Upper lobe of right lung (tissue), 1 donor: ENCODE measurements around the gene SPATA31A5. TPM values are rescaled to one million over a fixed set of nuclear protein-coding genes. Genes with fewer than 3 reads are reported as not detected.
"Not testable (repeated sequence)": the region's sequence is repeated elsewhere in the genome, so short reads cannot be mapped to it uniquely, and the experiment has no call there.

Source experiments
- ATAC-seq: fragments of 200-7000 bp; cut with Tn5 transposase; one replicate; pipeline ENCODE4 v1.9.1; 2020; ENCODE audit warnings: mild to moderate bottlenecking, moderate library complexity
- DNase-seq: peaks from one replicate; pipeline ENCODE4 v3.0.0-alpha.2; 2020
- H3K27ac ChIP-seq: fragments of 200-600 bp; one replicate; pipeline ENCODE4 v1.8.0; 2022
- H3K27me3 ChIP-seq: fragments of 200-600 bp; one replicate; pipeline ENCODE4 v1.8.0; 2022; ENCODE audit warnings: mild to moderate bottlenecking
- H3K36me3 ChIP-seq: fragments of 200-600 bp; one replicate; pipeline ENCODE4 v1.8.0; 2022
- H3K4me1 ChIP-seq: fragments of 200-600 bp; one replicate; pipeline ENCODE4 v1.8.0; 2022
- H3K4me3 ChIP-seq: fragments of 200-600 bp; one replicate; pipeline ENCODE4 v1.8.0; 2022; ENCODE audit warnings: mild to moderate bottlenecking
- H3K9me3 ChIP-seq: fragments of 200-600 bp; one replicate; pipeline ENCODE4 v1.8.0; 2022
- intact Hi-C: fragments of 100-400 bp; cut with DNase I; formaldehyde crosslinking; loops from one replicate; pipeline ENCODE4 v1.11.0; 2022
- long read RNA-seq: library from polyadenylated mRNA; unstranded; transcript quantifications from one replicate; pipeline ENCODE4 v2.0.0, GENCODE V29; 2021
- total RNA-seq: library from RNA; stranded (reverse); fragmentation: NEBNext Ultra II Directional; extraction: Animal tissue kit (Norgen Biotek cat#: 25700); gene quantifications from one replicate; pipeline ENCODE4 v1.2.1, GENCODE V29; 2021
- donor health status: DM: no; HTN: yes; CAD: no; lungs with severe emphysema.

Gene SPATA31A5
- total RNA-seq = not detected
- long read RNA-seq = 0 reads

DNA sequence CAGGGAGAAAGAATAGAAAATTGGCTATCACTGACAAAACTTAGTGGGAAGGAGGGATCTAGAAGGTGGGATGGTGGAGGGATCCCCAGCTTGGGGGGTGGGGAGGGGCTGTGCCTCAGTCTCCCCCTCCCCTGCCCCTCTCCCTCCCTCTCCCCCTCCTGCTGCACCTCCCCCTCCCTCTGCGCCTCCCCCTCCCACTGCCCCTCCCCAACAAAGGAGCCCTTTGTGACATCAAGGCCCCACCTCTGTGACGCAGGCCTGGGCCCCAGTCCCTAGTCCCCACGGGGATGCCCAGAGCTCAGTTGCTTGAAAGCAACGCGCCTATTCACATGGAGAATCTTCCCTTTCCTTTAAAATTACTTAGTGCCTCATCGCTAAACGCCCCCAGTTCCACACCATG lies at the start of gene SPATA31A5:
Gene SPATA31A5, plus strand, starts transcription at position 301 of the 400 bp plus-strand sequence. Its CDS starts 29 bp downstream, at position 330.
- H3K27ac ChIP-seq, ATAC-seq, H3K4me1 ChIP-seq, DNase-seq, H3K36me3 ChIP-seq, intact Hi-C loops, H3K4me3 ChIP-seq, H3K27me3 ChIP-seq, H3K9me3 ChIP-seq: not testable (repeated sequence)

DNA sequence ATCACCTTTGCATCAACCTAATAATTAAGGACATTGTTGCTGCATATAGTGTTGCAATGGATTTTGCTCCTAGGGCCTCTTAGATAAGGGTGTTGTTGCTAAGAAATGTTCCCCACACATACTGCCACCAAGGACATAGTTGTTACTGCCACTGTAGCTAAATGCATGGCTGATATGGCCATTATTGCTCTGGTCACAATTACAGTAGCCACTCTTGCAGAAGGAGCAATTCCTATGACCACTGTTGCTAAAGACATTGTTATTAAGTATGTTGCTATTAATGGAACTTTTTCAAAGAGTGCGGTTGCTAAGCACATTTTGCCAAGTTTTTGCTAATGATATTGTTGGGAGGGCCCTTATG lies 48.8 kb downstream of the SPATA31A5 start:
- H3K27ac ChIP-seq, ATAC-seq, H3K36me3 ChIP-seq, DNase-seq, intact Hi-C loops, H3K27me3 ChIP-seq, H3K4me1 ChIP-seq, H3K9me3 ChIP-seq, H3K4me3 ChIP-seq: not testable (repeated sequence)

DNA sequence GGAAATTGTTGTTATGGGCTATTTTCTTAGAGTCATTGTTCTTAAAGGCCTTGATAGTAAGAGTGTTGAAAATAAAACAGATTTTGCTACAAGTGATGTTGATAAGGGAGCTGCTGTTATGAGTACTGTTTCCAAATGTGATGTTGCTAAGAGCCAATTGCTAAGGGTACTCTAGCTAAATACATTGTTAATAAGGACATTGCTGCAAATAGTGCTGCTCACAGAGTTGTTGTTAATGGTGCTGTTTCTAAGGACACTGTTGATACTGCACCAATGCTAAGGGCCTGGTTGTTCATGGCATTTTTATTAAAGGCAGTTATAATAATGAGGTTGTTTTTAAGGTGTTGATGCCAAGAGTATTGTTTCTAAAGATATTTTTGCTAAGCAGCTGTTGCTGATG lies 52.2 kb downstream of the SPATA31A5 start:
- H3K4me3 ChIP-seq, H3K4me1 ChIP-seq, H3K36me3 ChIP-seq, H3K9me3 ChIP-seq, ATAC-seq, intact Hi-C loops, H3K27me3 ChIP-seq, DNase-seq, H3K27ac ChIP-seq: not testable (repeated sequence)
